MM.1S (cell line): ENCODE data around the gene LILRB4.
"Not testable (repeated sequence)": the region's sequence is repeated elsewhere in the genome, so short reads cannot be mapped to it uniquely, and the experiment has no call there.

Experiments
- EZH2 ChIP-seq: fragments of 300-600 bp; sonication (generic); optimal IDR thresholded peaks from 2 replicates; pipeline ENCODE3; 2017; ENCODE audit warnings: low read depth, mild to moderate bottlenecking, antibody characterized with exemption, low read length, mixed read lengths
- TF ChIP-seq, protein P1 (sequence below): fragments of 300-600 bp; sonication (generic); IDR thresholded peaks from 2 replicates; pipeline ENCODE4 v1.5.1; 2016; ENCODE audit warnings: antibody characterized with exemption, low read length, mixed read lengths

DNA sequence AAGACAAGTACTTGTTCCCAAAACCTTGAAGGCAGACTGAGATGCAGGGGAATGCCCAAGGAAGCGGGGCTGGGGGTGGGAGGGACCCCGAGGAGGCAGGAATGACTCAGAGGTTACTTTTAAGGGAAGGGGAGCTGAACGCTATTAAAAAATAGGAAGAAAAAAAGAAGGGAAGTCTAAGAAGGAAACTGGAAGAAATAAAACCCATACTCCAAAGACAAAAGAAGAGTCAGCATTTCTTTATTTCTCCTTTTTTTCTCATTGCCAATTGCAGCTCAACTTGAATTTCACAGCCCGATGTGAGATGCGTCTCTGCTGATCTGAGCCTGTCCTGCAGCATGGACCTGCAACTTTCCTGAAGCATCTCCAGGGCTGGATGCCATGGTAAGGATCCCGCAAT, 19.2 kb upstream of the LILRB4 start:
- TF ChIP-seq EZH2, result not testable (repeated sequence)
- TF ChIP-seq, protein P1, sequence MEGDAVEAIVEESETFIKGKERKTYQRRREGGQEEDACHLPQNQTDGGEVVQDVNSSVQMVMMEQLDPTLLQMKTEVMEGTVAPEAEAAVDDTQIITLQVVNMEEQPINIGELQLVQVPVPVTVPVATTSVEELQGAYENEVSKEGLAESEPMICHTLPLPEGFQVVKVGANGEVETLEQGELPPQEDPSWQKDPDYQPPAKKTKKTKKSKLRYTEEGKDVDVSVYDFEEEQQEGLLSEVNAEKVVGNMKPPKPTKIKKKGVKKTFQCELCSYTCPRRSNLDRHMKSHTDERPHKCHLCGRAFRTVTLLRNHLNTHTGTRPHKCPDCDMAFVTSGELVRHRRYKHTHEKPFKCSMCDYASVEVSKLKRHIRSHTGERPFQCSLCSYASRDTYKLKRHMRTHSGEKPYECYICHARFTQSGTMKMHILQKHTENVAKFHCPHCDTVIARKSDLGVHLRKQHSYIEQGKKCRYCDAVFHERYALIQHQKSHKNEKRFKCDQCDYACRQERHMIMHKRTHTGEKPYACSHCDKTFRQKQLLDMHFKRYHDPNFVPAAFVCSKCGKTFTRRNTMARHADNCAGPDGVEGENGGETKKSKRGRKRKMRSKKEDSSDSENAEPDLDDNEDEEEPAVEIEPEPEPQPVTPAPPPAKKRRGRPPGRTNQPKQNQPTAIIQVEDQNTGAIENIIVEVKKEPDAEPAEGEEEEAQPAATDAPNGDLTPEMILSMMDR, result not testable (repeated sequence)
